CD4-positive, alpha-beta T cell treated with Interleukin-15 for 1 hour (primary cell): ENCODE measurements around the gene KIAA0825.
"Not testable (repeated sequence)": the region's sequence is repeated elsewhere in the genome, so short reads cannot be mapped to it uniquely, and the experiment has no call there.

ENCODE experiments used
- DNase-seq: peaks from one replicate; pipeline ENCODE4 v3.0.0-alpha.2; 2020

KIAA0825 gene

DNA sequence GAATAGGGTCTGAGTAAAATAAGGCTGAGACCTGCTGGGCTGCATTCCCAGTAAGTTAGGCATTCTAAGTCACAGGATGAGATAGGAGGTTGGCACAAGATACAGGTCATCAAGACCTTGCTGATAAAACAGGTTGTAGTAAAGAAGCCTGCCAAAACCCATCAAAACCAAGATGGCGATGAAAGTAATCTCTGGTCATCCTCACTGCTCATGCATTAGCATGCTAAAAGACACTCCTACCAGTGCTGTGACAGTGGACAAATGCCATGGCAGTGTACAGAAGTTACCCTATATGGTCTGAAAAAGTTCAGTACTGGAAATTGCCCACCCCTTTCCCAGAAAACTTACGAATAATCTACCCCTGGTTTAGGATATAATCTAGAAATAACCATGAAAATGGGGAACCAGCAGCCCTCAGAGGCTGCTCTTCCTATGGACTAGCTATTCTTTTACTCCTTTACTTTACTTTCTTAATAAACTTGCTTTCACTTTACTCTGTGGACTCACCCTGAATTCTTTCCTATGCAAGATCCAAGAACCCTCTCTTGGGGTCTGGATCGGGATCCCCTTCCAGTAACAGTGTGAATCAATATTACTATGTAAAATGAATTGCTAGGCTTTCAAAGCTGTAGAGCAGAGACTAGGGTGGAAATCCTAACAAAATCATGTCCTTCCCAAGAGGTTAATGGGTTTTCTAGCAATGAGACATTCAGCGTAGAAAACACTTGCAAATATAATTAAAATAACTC, 257.8 kb downstream of the KIAA0825 start:
- DNase-seq: no peak

DNA sequence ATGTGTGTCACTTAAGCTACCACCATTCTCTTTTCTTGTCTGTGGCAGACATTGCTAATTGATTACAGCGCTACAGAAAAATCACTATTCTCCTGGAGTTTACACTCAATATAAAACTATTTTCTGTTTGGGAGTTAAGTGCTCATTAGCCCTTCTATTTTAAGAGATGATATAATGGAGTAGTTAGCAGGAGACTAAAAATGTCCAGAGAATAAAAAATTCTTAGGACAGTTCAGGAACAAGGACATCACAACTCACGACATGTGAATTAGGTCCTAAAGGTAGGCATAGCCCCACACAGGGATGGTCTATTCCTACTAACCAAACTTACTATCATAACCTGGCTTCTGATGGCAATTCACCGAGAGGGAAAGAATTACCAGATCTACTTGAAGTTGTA, 258.5 kb downstream of the KIAA0825 start:
- no peak for DNase-seq

DNA sequence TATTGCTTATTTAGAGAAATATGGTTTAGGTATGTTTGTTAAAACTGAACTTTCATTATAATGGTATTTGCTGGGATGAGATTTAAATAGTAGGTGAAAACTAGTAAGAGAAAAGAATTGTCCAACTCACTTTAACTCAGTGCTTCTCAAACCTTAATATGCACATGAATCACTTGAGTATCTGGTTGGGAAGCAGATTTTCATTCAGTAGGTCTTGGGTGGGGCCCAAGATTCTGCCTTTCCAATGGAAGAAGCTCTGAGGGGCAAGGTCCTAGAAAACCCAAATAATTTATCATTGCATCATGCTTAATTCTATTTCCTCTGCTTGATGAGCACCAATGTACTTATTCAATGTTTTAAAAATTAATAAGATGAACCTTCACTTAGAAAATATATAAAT, 262.6 kb downstream of the KIAA0825 start:
- DNase-seq: no peak

- not testable (repeated sequence) for DNase-seq
These were observed 263.4 kb downstream of the KIAA0825 start for GRCh38 chr5:94354837-94355485.

- no peak for DNase-seq
These were observed 264.8 kb downstream of the KIAA0825 start for GRCh38 chr5:94353605-94354004.

DNA sequence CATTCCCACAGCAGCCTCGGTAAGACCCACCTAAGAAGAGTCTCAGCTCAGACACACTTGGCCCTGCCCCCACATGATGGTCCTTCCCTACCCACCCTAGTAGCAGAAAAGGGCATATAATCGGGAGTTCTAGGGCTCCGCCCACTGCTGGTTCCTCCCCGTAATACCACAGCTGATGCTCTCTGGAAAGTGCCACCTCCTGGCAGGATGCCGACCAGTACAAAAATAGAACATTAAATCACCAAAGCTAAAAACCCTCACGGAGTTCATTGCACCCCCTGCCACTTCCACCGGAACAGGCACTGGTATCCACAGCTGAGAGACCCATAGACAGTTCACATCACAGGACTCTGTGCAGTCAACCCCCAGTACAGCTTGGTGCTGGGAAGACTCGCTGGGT, 271.3 kb downstream of the KIAA0825 start:
- DNase-seq: no peak

DNA sequence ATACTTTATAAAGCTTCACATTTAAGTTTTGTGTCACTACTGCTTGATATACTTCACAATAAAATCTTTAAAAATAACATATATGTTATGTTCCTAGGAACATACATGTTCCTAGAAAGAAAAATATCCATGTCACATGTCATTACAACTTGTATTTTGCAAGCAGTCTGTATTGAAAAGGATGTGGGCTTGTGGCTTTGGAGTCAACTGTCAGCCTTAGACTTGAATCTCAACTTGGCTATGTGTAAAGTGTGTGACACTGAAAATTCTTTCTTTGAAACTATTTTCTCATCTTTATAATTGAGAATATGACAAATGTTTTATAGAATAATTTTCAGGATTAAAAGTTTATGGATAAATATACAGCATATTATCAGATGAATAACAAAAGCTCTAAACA, 273.1 kb downstream of the KIAA0825 start:
- DNase-seq: no peak

DNA sequence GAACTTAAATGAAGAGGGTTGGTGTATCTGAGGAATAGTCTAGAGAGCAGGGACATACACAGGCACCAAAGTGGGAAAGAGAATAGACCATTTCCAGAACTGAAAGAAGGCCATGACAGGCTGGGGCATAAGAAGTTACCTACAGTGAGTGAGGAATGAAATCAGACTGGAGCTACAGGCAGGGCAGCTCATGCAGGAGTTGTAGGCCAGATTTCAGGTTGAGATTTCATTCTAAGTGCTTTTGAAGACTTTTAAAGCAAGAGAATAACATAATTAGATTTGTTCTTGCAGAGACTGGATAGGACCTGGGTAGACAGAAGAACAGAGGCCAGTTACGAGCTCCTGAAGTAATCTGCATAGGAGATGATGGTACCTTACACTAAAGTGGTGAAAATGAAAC, 280.8 kb downstream of the KIAA0825 start:
- DNase-seq: no peak

- DNase-seq: no peak
These were observed 282.5 kb downstream of the KIAA0825 start for GRCh38 chr5:94335936-94336335.

DNA sequence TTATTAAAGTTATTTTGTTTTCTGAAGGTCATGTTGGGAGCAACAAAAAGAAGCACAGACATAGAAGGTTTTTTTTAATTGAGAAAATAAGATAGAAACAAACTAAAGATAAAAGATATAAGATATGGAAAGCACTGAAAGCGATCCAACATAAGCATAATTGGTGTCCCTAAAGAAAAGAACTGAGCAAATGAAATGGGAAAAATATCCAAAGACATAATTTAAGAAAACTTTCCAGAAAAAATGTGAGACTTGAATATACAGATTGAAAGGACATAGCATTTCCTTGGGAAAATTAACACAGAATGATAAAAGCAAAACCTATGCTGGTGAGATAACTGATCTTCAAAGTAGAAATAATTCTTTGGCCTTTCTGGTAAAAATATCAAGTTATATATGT, 289.3 kb downstream of the KIAA0825 start:
- no peak for DNase-seq

DNA sequence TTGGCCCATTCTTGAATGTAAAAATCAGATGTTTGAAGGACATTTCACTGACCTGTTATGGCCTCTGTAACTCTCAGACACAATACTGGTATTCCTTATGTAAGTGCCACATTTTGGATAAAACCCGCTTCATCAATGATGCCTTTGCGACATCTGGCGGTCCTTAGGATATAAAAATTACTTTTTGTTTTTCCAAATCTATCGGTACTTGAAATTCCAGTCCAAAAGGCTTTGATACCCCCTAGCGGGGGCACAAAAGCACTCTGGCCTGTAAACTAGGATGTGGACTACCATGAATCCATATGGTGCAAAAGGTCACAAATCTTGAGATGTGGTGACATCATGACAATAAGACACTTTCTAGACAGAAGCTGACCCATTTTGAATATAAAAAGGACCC, 291.8 kb downstream of the KIAA0825 start:
- no peak for DNase-seq

DNA sequence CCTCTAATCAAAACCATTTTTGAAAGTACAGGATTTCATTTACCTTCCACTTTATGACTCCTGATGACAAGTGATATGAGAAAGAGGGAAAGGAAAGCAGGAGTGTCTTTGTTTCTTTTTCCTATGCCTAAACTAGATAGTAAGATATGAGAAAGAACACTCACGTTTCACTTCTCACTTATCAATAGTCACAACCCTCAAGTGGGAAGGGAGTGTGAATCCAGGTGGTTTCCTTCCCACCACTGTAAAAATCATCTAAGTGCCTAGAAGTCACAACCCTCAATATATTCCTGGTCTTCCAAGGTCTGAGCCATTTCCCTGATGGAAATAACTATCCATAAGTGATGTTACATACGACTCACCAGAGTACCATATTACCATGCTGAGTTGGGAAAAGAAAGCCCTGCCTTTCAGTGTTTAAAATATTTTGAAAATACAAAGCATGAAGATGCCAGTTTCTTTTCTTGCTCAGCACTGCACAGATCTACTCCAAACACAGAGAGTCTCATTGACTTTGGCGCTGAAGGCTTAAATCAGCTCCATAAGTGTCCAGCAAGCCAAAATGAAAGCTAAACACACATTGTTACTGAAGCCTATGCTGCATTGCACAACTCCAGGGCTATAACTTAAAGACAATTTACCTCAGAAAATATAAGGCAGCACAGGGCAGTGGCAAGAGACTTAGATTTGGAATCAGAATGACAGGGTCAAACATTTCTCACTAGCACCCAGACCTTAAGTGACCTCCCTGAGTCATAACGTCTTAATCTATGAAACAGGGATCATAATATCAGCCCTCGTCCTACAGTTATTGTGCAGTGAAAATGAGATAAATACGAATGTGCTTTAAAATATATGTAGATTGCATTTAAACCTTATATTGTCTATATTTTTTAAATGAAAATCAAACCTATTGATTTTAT, 301.2 kb downstream of the KIAA0825 start:
- DNase-seq: no peak

GRCh38 chr5:94314460-94315131, 303.8 kb downstream of the KIAA0825 start:
- DNase-seq: no peak

GRCh38 chr5:94313696-94314095, 304.7 kb downstream of the KIAA0825 start:
- no peak for DNase-seq

DNA sequence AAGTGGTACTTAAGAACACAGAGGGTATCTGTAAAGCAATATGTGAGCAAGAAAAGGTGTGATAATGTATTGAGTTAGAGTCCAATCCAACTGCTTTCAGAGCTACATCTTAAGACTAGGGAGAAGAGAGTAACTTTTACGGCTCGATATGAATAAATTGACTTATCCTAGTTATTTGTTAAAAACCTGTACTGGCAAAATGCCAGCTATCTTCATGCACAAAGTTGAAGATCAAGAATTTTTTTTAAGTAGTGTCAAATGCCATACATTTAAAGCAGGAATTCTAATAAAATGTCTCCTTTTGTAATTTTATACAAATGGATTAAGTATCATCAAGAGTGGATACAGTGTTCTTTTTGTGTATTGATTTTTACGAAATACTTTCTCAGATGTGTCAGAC, 305.2 kb downstream of the KIAA0825 start:
- no peak for DNase-seq

DNA sequence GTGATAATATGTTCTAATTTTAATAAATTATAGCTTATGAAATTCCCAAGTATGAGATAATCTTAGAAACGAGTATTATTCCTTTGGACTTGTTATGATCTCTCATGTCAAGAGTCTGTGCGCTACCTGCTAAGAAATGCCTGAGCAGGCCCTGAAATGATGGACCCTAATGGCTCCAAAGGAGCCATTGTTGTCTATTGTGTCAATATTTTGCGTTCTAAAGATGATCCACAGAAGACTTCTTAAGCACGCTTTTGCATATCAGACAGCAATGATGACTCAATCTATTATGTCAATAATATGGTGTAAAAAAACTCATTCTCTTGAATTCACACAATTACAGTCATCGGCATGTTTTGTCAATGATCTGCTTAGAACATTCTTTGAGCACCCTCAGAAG, 306.1 kb downstream of the KIAA0825 start:
- DNase-seq: no peak

- no peak for DNase-seq
These were observed 307.6 kb downstream of the KIAA0825 start for GRCh38 chr5:94310833-94311232.

- DNase-seq: no peak
These were observed 309.3 kb downstream of the KIAA0825 start for GRCh38 chr5:94309141-94309540.

DNA sequence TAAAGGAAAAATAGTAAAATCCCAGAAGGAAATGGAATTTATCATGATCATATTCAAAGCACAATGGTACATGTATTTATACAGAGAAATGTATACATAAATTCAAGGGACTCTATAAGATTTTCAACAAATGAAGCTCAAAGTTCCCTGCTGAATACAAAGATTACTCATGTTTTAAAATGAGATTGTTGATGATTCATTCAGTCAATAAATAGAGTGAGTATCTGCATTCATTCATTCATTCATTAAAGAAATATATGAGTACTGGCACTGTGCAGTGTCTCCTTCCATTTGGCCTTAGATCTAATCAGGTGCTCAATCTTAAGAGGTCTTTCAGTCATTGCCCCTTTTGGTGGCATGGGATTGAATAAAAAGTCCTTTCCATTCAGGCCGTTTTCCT, 310.0 kb downstream of the KIAA0825 start:
- DNase-seq: no peak

DNA sequence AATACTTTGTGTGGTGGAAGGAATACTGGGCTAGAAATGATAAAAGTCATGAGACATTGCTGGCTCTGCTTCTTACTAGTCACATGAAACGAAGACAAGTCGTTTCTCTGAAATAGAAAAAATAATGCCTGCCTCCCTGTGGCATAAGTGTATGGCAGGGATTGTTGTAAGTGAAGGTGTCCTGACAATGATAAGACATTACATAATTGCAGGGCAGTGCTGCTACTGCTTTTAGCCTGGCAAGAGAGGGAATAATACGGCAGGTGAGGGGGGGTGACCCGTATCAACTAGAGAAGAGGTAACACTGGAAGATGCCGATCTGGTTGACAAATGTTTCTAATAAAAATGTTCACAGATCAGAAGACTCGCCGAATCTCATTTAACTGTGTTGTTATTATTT, 314.3 kb downstream of the KIAA0825 start:
- no peak for DNase-seq

- DNase-seq: no peak
These were observed 329.5 kb downstream of the KIAA0825 start for GRCh38 chr5:94288937-94289336.

DNA sequence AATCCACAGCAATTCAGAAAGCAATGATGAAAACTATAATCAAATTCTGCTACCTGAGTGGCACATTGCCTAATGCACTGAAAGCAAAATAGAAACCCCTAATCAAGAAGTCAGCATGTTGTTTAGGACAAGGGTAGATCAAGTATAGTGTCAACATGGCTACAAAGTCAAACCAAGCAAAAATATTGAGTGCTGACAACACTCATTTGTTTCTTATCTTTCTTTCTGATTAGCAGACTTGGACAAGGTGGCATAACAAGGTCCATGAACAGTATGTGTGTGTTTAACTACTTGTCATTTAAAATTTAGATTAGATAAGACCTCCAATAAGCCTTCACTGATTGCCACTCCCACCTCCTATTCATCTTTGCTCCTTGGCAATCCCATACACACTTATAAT, 332.4 kb downstream of the KIAA0825 start:
- no peak for DNase-seq

DNA sequence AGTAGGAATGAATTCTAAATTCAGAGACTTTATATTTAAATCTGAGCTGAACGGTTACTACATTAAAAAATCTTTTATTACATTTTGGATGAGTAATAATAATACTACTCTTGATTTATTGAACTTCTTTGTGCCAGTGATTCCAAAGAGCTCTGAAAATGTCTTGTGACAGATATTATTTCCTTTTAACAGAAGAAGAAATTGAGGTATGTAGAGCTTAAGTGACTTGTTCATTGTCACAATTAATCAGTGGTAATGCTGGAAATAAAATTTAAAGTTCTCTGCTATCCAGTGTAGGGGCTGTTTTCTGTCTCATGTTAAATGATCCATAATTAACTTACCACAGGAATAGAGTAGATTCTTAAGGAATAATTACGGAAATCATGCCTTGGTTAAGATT, 335.3 kb downstream of the KIAA0825 start:
- no peak for DNase-seq
